Embryonic facial prominence (tissue), 1 donor: Measurements from ENCODE around the gene EXOSC1.
"Not testable (repeated sequence)": the region's sequence is repeated elsewhere in the genome, so short reads cannot be mapped to it uniquely, and the experiment has no call there.

Experiments used
- DNase-seq: peaks from one replicate; pipeline ENCODE4 v3.0.0-alpha.2; 2016; ENCODE audit errors: extremely low spot score

The EXOSC1 gene, protein sequence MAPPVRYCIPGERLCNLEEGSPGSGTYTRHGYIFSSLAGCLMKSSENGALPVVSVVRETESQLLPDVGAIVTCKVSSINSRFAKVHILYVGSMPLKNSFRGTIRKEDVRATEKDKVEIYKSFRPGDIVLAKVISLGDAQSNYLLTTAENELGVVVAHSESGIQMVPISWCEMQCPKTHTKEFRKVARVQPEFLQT

DNA sequence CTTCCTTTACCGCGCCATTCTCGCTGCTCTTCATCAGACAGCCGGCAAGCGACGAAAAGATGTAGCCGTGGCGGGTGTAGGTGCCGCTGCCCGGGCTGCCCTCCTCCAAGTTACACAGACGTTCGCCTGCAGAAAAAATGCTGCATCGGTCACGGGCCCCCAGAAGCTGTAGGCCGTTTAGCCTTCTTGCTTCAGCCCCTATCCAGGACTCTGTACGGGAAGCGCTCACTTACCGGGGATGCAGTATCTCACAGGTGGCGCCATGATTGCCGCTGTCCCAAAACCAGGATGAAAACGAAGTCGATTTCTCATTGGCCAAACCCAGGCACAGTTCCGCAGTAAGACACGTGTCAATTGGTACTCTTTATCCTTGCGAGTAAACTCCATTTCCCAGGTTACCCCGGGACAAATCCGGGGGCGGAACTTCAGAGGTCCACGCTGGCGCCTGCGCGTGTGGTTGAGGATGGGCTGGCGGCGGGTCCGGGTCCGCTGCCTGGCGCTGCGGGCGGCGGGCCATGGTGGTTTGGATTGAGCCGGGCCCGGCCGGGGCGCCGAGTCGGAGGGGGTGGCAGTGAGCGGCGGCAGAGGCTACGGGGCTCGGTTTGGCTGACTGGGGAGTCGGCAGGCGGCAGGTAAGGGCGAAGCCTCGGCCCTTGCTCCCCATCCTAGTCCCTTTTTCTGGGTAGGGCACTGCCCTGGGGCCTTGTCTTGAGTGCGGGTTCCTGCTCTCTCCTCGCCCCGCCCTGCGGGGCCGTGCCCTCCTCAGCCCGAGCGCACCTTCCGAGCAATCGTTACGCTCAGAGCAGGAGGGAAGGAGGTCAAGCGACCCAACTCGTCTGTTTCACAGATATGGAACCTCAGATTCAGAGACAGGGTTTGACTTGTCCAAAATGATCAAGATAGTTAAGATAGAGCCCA lies at the start of gene EXOSC1, which contains the start of gene ZDHHC16:
Gene EXOSC1, minus strand, starts transcription at position 285 of the 918 bp plus-strand sequence. Its CDS starts 21 bp downstream, at position 264.
Gene ZDHHC16, plus strand, starts transcription at position 454 of the 918 bp plus-strand sequence. CDS start 5,501 bp downstream, outside the sequence.
- peak; percentile 95 for DNase-seq

DNA sequence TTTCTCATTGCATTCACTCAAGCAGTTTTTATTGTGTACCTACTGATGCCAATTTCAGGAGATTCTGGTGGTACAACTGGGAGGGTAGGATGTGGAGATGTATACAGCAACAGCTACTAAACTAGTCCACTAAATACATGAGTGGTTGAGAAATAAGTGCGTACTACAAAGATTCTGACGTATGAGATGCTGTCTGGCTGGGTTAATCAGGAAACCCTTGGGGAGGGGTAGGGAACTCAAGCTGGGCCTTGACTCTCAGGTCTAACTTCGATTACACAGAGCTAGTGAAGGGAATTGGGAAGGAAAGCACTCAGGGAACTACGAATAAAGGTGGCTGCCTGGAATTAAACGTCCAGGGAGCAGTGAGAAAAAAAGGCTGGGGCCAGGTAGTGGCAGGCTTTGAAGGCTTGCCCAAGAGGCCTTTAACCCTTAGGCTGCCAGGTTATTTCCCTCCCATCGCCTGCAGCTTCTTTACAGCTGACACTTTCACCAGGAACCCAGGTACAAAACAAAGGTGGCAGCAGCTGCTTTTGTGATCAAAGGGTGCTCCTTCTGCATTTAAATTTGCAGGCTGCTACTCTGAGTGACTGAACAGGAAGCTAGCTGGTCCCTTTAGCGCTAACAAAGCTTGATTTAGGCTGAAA lies 49.2 kb upstream of the EXOSC1 start:
- no peak for DNase-seq

DNA sequence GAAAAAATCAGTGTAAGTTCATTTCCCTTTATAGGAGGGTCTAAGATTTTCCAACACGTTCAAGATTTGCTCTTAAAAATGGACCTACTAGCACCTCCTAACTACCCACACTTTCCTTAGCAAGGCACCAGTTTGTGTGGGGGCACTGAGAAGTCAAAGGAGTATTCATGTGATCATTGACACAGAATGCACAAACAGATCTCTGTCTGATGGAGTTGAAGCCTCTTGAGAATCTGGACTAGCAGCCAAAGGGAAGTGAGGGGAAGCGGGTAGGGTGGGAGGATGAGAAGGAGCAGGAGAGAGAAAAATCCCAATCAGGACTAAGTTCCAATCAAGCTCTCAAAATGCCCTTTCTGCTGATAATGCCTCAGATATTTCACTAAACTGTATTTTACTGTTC lies 48.3 kb upstream of the EXOSC1 start:
- no peak for DNase-seq

DNA sequence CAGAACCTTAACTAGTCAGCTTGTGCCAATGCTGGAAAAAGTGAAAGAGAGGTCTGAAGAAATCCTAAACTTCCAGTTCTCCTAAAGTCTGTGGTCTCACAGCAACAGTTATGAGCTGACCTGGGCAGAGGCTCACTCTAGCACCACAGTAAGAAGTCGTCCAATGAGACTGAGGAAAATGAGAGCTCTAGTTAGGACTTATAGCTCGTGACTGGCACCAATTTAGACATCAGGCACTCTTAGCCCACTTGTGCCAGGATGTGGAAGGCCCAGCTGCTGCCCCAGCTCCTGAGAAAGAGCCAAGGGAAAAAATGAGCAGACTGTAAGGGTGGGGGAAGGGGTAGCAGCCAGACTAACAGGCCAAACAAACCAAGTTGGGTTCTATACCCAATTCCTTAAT lies 44.8 kb upstream of the EXOSC1 start:
- DNase-seq, result no peak

DNA sequence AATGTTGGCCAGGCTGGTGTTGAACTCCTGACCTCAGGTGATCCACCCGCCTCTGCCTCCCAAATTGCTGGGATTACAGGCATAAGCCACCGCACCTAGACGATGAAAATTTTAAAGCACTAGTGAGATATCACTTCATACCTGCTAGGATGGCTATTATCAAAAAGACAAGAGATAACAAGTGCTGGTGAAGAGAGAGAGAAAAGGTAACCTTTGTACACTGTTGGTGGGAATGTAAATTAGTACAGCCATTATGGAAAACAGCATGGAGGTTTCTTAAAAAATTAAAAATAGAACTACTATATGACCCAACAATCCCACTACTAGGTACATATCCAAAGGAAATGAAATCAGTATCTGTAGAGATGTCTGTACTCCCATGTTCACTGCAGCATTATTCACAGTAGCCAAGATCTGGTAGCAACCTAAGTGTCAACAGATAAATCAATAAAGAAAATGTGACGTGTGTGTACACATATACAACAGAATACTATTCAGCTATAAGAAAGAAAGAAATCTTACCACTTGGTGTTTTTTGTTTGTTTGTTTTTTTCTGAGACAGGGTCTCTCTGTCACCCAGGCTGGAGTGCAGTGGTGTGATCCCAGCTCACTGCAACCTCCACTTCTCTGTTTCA lies 40.0 kb upstream of the EXOSC1 start:
- no peak for DNase-seq

DNA sequence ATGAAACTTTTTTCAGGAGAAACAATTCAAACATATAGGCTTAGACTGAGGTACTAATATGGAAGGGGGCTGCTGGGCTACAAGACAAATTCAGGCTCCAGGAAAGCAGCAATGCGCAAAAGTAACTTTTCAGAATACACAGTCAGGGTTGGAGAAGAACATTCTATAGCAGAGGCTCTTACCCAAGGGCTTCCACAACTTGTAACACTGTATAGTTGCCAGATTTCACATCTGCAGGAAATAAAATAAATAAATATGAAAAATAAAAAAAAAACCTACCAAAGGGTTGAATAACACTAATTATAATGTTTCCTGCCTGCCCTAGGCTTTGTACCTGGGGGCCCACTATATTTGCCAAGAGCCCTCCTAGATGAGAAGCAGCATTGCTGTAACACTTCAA lies 38.1 kb upstream of the EXOSC1 start:
- no peak for DNase-seq

DNA sequence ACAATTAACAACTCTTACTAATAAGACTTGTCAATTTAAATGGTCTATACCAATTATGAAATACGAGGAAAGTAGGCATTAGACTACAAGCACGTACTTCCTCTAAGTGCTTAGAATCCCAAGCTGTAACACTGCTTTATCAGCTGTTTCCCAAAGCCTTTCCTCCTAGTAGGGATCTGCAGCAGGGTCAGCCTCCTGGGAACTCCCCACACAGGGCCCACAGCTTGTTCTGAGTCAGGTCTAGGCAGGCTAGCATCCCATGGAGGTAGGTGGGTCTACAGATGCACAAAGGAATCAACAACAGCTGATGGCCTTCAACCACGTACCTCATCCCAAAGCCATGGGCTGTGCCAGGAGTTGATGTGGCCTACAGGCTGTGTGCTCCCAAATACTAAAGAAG lies 37.7 kb upstream of the EXOSC1 start:
- DNase-seq, result no peak

DNA sequence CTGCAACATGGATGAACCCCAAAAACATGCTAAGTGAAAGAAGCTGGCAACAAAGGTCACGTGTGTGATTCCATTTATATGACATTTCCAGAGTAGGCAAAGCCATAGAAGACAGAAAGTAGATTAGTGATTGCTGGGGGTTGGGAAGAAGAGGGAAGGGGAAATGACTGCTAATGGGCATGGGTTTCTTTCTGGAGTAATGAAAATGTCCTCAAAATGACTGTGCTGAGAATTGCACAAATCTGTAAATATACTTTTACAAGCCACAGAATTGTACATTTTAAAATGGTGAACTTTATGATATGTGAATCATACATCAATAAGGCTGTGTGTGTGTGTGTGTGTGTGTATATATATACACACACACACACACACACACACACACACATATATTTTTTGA lies 36.6 kb upstream of the EXOSC1 start:
- DNase-seq, result no peak

DNA sequence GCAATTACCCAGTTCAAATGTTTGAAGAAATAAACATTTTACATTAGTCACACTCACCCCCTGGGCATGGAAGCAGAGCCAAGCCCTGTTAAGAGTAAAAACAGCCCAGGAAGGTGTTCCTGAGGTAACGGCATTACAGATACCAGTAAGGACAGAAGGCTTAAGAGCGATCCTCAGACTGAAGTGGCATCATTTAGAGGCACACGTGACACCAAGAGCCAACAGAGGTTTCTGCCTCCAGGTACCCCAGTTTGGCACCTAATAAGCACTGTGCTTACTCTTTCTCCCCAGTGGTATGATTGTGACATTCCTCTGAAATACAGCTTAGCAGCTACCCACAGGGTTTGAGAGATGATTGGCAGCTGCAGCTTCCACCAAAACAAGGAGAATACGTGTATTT lies 35.3 kb upstream of the EXOSC1 start:
- DNase-seq, result no peak

DNA sequence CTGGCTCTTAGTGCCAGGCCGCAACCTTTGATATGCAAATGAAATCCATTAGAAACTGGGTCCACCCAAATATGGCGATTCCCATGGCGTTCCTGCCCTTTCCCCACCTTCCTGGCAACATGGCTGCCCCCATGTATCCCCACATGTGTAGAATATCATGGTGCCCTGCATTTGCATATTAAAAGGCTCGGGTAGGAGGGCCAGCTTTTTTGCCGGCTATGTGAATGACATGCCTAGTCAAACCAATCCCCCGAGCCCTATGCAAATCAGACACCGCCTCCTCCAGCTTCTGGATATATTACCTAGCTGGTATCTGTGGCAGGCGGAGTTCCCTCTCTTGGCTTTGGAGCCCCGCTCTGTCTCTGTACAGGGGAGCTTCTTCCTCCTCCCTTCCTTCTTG lies 34.1 kb upstream of the EXOSC1 start:
- DNase-seq, result no peak

DNA sequence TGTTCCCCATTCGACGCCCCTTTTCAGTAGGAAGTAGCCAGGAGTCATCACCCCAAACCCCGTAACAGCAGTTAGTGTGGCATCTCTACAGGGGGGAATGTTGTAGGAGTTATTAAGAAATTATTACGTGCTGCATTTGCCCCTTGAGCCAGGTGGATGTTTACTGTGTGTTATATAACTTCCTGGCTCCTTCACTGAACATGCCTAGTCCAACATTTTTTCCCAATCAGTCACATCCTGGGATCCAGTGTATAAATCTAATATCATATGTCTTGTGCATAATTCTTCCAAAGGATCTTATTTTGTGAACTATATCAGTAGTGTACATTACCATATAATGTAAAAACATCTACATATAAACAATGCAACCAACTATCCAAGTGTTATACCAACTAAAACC lies 33.6 kb upstream of the EXOSC1 start:
- not testable (repeated sequence) for DNase-seq

DNA sequence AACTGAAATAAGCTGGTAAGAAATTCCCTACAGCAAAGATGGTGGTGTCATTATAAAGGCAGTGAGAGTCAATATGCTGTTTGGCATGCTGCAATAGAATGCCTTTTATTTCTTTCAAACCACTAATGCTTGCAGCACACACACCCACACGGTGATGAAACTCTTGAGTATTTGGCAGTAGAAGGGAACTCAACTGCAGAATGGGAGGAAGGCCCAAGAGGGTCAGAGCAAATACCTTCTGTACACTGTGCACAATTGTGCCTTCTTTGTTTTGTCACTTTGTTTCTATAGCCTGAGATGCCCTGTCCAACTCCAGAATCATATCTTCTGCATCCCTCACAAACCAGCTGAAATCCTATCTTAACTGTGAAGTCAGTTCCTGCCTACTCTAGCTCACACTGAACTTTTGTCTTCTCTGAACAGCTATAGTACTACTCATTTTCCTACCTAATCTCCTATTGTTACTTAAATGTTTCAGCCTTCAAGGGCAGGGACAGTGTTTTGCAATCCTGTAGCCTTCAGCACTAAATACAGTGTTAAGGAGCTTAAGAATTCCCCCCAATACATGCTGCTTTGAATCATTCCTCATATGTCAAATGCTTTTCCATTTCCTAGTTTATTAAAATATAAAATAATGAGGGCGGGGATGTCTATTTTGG lies 30.3 kb upstream of the EXOSC1 start:
- DNase-seq, result no peak

DNA sequence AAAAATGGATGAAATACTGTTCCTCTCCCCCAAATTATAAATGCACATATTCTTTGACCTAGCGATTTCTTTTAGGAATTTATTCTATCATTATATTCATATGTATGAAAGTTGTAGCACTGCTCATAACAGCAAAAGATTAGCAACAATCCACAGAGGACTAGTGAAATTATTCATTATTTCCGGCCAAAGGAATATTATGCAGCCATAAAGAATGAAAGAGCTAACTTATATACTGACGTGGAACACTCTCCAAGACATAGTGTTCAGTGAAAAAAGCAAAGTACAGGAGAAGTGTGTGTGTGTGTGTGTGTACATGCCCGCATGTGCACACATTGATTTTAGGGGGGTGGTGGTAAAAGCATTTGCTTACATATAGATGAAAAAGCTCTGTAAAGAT lies 29.1 kb upstream of the EXOSC1 start:
- no peak for DNase-seq

DNA sequence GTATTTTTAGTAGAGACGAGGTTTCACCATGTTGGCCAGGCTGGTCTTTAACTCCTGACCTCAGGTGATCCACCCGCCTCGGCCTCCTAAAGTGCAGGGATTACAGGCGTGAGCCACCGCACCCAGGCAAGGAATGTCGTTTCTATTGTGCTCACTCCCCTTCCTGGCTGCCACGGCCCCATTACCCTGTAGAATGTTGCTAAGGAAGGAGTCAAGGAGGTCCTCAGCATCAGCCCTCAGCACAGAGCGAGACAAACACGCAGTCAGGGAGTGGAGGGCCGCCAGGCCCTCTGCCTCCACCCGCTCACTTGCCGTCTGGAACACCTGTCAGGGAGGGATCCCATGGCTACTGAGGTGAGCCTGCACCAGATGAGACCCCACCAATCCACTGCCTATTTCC lies 23.0 kb upstream of the EXOSC1 start:
- not testable (repeated sequence) for DNase-seq

DNA sequence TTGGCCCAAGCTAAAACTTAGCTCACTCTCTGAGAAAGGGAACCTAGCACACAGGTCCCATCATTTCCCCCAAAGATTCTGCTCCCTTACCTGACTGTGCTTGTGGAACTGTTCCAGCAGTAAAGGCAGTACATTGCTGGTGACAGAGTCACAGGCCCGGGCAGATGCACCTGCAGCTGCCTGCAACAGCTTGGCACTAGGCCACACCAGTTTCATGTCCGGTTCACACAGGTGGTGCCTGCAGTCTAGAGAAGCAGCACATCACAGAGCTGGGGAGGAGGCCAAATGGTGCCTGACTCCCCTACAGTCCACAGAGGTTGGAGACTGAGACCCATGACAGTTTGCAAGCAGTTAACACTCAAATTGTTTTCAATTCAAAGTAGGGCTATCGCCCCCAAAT lies 22.4 kb upstream of the EXOSC1 start:
- no peak for DNase-seq

DNA sequence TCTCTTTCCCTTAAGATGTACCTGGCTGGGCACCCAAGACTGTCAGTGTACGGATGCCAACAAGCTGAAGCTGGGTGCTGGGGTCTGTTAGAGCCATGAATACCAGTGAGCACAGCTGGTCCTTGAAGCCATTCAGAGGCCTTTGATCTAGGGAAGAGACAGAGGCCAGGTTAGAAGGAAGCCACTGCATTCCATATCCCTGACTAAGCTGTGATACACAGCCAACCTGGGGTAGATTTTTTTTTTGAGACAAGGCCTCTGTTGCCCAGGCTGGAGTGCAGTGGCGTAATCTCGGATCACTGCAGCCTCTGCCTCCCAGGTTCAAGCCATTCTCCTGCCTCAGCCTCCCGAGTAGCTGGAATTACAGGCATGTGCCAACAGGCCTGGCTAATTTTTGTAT lies 20.9 kb upstream of the EXOSC1 start:
- DNase-seq, result no peak

DNA sequence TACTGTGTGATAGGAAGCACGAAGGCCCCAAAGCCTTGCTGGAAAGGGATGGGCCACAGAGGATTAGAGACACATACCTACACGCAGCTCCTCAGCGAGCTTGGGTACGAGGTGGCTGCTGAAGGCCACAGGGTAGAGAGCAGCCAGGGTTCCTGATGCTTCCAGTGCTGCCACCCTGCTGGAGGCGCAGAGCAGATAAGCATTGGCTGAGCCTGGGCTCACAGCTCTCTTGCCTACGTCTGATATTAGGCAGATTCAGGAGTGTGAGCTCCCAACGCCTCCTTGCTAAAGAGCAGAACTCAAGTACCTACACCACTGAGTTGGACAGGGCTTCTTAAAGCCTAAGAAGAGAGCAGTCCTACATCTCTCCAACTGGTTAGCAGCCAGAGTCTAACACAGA lies 20.2 kb upstream of the EXOSC1 start:
- no peak for DNase-seq

DNA sequence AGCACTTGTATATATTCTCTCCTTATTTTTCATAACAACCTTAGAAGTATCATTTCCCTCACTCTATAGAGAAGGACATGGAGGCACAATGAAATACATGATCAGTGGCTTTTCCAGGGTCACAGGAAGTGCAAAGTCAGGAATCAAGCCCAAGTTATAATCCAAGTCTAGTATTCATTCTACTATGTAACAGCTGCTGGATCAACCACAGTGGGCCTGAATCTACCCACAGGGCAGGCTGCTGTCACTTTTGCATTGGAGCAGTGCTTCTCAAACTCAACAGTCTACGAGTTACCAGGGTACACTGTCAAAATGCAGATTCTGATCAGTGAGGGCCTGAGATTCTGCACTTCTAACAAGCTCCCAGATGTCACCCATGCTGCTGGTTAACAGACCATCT lies 18.4 kb upstream of the EXOSC1 start:
- DNase-seq, result no peak

DNA sequence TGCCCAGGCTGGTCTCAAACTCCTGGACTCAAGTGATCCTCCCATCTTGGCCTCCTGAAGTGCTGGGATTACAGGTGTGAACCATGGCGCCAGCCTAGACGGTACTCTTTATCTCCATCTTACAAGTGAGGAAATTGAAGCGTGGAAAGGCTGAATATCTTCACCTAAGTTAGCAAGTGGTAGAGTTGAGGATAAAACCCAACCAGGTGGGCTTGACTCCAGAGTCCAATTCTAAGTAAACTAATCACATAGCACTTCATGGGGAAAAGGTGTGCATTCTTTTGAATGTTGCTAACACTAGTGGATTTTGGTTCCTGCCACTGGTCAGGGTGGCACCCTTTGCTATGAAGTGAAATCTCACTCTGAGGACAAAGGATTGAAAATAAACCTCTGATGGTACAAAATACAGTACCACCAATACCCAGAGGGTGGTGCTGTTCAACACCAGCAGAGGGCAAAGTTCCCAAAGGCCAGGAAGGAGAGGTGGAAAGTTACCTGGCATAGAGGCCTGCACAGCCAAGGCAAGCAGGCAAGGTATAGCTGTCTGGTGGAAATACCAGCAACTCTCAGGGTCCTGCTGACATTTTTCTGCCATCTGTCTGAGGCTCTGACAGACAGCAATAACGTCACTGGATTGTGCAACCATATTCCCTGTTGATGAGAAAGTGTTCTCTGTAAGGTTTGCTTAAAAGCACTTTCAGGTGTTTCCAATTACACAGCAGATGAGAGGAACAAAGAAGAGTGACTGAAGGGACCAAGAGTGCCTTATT lies 17.7 kb upstream of the EXOSC1 start:
- DNase-seq, result no peak

DNA sequence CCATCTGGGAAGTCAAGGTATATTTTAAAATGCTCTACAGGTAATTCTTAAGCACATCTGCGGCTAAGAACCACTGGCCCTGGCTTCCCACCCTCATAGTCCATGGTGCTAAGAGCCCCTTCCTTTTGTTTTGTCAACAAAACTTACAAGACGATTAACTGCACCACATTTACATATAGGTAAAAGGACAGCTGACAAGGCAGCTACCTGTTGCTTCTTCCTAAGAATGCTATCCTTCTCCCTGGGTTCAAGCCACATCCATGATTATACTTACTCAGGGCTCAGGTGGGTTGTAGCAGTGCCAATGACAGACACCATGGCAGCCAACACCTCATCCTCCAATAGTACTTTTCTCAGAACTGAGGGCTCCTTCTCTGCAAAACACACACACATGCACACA lies 16.5 kb upstream of the EXOSC1 start:
- no peak for DNase-seq

DNA sequence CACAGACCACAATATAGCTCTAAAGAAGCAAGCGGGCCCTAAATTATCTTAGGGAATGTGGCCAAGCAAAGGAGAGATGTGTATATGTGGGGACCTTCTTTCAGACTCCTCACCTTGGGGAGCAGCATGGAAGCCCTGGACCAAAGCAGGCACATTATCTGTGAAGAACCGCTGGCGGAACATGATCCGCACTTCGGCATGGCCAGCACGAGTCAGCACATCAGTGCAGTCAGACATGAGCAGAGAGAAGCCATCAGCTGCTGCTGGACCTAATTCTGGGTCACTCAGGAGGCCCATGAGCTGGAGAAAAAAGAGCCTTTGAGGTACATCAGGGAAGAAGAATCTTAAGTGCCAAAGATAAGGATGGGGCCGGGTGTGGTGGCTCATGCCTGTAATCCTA lies 14.1 kb upstream of the EXOSC1 start:
- no peak for DNase-seq
